ENCODE results near the gene LELP1. TPM values are rescaled to one million over a fixed set of nuclear protein-coding genes. Genes with fewer than 3 reads are reported as not detected.
A peak's percentile ranks its signal among the peaks of the same experiment; 100 is the strongest.

LELP1 gene
- total and polyA plus RNA-seq, 9 of the 15 experiments (the other 6 are each of a cell fraction or from before 2014, with no cell fraction given): not detected

DNA sequence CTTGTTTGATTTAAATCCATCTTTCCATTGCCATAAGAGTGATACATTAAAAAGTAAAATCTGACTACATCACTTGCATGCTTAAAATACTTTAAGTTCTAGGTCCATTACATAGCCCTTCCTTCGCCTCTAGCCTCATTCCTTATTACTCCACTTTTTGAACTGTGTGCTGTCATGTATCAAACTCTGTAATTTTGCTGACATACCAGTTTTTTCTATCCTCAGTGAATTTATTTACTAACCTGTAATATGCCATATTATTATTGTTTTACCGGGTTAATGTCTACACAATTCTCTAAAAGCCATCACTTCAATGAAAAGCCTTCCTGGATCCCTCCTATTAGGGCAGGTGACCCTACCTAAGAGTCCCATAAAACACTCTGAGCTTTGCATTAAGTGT is 47.7 kb upstream of the LELP1 start:
- no peaks in the 10 kb centered on the region for H4K20me1 ChIP-seq (replicated peaks; ENCODE audit: control insufficient read depth, insufficient read depth, low read length)
- POLR2A ChIA-PET: no interaction called here
- ATAC-seq (no peak), FAIRE-seq (no peak), DNase-seq (ENCODE audit: extremely low read depth in 1 of 4, low spot score in 3 of 4) (no peak)
- H3K9me3 ChIP-seq (replicated peaks; ENCODE audit: control insufficient read depth, insufficient read depth, low read depth, low read length): no peaks in the 10 kb centered on the region; the same call in 1 of the 2 replicates
- 4% methylated on average over 2 of the region's 2 CpGs for WGBS (ENCODE audit: insufficient coverage, low coverage, missing lambda C conversion rate)
- H2AFZ ChIP-seq (ENCODE audit: low read depth, low read length): no peak overlapping the region
- intact Hi-C loops (cut with micrococcal nuclease): no loop called here
- in situ Hi-C loops (cut with MboI): no loop called here
- H3K4me2 ChIP-seq (ENCODE audit: insufficient read depth, low read length): no peak overlapping the region
- no peak overlapping the region for H3K9ac ChIP-seq (ENCODE audit: insufficient read depth in 1 of 2, low read depth in 2 of 2, low read length in 2 of 2)
- no peak overlapping the region for H3K27ac ChIP-seq (ENCODE audit: extremely low read depth, low read depth, low read length)
- H3K4me1 ChIP-seq (replicated peaks in 1 of 2; ENCODE audit: control insufficient read depth in 2 of 2, insufficient read depth in 2 of 2, low read length in 2 of 2): no peaks in the 10 kb centered on the region
- CTCF ChIA-PET (ENCODE audit: low intra/inter-chr PET ratio): no interaction called here
- H3K9me1 ChIP-seq (ENCODE audit: control insufficient read depth, insufficient read depth, low read length): no peaks in the 10 kb centered on the region
- BruUV-seq (replicated peaks): no TSS peak
- H3K27me3 ChIP-seq (ENCODE audit: control insufficient read depth in 2 of 2, insufficient read depth in 2 of 2, low read length in 2 of 2): no peaks in the 10 kb centered on the region
- H3K4me3 ChIP-seq: no peak overlapping the region
- TF ChIP-seq ZNF316 (IDR thresholded peaks at IDR 0.05) (peak; percentile 82), MAFF (IDR thresholded peaks at IDR 0.05; ENCODE audit: low read length) (peak; percentile 76), C11orf30 (IDR thresholded peaks at IDR 0.05; ENCODE audit: low read depth) (peak; percentile 68; the same call in 1 of the 2 replicates), SREBF1 (IDR thresholded peaks at IDR 0.05; ENCODE audit: borderline replicate concordance, low read depth, low read length) (no peak), MAFG (tag; conservative IDR thresholded peaks at IDR 0.05) (peak; percentile 54), DMBX1 (CRISPR knock-in tag; IDR thresholded peaks at IDR 0.05; ENCODE audit: borderline replicate concordance) (no peak), ETS2 (tag; IDR thresholded peaks at IDR 0.05; ENCODE audit: borderline replicate concordance, poor library complexity, severe bottlenecking) (no peak), HEY1 (CRISPR knock-in tag; IDR thresholded peaks at IDR 0.05; ENCODE audit: borderline replicate concordance) (no peak), MAFK (IDR thresholded peaks at IDR 0.05; ENCODE audit: low read length) (peak; percentile 71; the same call in 1 of the 2 replicates), MTF1 (CRISPR knock-in tag; IDR thresholded peaks at IDR 0.05; ENCODE audit: borderline replicate concordance) (no peak)
- TF ChIP-seq, protein P1, sequence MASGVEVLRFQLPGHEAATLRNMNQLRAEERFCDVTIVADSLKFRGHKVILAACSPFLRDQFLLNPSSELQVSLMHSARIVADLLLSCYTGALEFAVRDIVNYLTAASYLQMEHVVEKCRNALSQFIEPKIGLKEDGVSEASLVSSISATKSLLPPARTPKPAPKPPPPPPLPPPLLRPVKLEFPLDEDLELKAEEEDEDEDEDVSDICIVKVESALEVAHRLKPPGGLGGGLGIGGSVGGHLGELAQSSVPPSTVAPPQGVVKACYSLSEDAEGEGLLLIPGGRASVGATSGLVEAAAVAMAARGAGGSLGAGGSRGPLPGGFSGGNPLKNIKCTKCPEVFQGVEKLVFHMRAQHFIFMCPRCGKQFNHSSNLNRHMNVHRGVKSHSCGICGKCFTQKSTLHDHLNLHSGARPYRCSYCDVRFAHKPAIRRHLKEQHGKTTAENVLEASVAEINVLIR (CRISPR knock-in tag; IDR thresholded peaks at IDR 0.05): no peak
- TF ChIP-seq, protein P2, sequence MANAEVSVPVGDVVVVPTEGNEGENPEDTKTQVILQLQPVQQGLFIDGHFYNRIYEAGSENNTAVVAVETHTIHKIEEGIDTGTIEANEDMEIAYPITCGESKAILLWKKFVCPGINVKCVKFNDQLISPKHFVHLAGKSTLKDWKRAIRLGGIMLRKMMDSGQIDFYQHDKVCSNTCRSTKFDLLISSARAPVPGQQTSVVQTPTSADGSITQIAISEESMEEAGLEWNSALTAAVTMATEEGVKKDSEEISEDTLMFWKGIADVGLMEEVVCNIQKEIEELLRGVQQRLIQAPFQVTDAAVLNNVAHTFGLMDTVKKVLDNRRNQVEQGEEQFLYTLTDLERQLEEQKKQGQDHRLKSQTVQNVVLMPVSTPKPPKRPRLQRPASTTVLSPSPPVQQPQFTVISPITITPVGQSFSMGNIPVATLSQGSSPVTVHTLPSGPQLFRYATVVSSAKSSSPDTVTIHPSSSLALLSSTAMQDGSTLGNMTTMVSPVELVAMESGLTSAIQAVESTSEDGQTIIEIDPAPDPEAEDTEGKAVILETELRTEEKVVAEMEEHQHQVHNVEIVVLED (CRISPR knock-in tag; IDR thresholded peaks at IDR 0.05): no peak
- TF ChIP-seq, protein P3, sequence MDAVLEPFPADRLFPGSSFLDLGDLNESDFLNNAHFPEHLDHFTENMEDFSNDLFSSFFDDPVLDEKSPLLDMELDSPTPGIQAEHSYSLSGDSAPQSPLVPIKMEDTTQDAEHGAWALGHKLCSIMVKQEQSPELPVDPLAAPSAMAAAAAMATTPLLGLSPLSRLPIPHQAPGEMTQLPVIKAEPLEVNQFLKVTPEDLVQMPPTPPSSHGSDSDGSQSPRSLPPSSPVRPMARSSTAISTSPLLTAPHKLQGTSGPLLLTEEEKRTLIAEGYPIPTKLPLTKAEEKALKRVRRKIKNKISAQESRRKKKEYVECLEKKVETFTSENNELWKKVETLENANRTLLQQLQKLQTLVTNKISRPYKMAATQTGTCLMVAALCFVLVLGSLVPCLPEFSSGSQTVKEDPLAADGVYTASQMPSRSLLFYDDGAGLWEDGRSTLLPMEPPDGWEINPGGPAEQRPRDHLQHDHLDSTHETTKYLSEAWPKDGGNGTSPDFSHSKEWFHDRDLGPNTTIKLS (IDR thresholded peaks at IDR 0.05; ENCODE audit: borderline replicate concordance, low read depth): no peak
- TF ChIP-seq, protein P4, sequence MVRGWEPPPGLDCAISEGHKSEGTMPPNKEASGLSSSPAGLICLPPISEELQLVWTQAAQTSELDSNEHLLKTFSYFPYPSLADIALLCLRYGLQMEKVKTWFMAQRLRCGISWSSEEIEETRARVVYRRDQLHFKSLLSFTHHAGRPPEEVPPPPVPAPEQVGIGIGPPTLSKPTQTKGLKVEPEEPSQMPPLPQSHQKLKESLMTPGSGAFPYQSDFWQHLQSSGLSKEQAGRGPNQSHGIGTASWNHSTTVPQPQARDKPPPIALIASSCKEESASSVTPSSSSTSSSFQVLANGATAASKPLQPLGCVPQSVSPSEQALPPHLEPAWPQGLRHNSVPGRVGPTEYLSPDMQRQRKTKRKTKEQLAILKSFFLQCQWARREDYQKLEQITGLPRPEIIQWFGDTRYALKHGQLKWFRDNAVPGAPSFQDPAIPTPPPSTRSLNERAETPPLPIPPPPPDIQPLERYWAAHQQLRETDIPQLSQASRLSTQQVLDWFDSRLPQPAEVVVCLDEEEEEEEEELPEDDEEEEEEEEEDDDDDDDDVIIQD (CRISPR knock-in tag; IDR thresholded peaks at IDR 0.05): no peak
- no peaks in the 10 kb centered on the region for H3K79me2 ChIP-seq (ENCODE audit: control insufficient read depth, insufficient read depth, low read length)
- no peaks in the 10 kb centered on the region for H3K36me3 ChIP-seq (ENCODE audit: control insufficient read depth, insufficient read depth, low read length)
